Measurements from ENCODE around the gene FRMPD3. TPM values are rescaled to one million over a fixed set of nuclear protein-coding genes. Genes with fewer than 3 reads are reported as not detected.

FRMPD3 gene
- total RNA-seq, 1 experiment from 2014 or later = 0.05 TPM

DNA sequence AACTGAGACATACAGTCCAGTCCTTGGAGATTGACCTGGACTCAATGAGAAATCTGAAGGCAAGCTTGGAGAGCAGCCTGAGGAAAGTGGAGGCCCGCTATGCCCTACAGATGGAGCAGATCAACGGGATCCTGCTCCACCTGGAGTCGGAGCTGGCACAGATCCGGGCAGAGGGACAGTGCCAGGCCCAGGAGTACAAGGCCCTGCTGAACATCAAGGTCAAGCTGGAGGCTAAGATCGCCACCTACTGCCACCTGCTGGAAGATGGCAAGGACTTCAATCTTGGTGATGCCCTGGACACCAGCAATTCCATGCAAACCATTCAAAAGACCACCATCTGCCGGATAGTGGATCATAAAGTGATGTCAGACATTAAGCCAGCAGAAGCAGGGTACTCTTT is 20.4 kb upstream of the FRMPD3 start:
- no peaks in the 10 kb centered on the region for H3K36me3 Mint-ChIP-seq (ENCODE audit: insufficient read depth, unreplicated experiment)
- no peaks in the 10 kb centered on the region for H3K9me3 ChIP-seq
- H3K27me3 Mint-ChIP-seq (ENCODE audit: insufficient read depth, unreplicated experiment) = peaks cover 11% of the 10 kb centered on the region
- no peaks in the 10 kb centered on the region for H3K4me1 Mint-ChIP-seq (ENCODE audit: low read depth, unreplicated experiment)
- H3K27ac Mint-ChIP-seq (ENCODE audit: unreplicated experiment) = no peak overlapping the region
- no peaks in the 10 kb centered on the region for H3K36me3 ChIP-seq (ENCODE audit: control insufficient read depth, insufficient read depth, low read length)
- H3K4me3 Mint-ChIP-seq (ENCODE audit: unreplicated experiment) = no peak overlapping the region
- no peak overlapping the region for H3K4me3 ChIP-seq (ENCODE audit: low read depth, low read length)
- CTCF ChIA-PET = interaction anchor here (0.6 kb wide), 1 partner anchor 443 kb away, joined by 3 read pairs; no protein-coding TSS in a partner anchor
- BruUV-seq (replicated peaks) = no TSS peak
- intact Hi-C loops (cut with micrococcal nuclease; ENCODE audit: unreplicated experiment) = no loop called here
- POLR2A ChIA-PET = no interaction called here
- DNase-seq = peak in 1 of 2 experiments; percentile 24
- no peaks in the 10 kb centered on the region for H3K27me3 ChIP-seq (replicated peaks; ENCODE audit: control insufficient read depth, insufficient read depth, low read length)
- no peaks in the 10 kb centered on the region for H3K4me1 ChIP-seq
- TF ChIP-seq, protein P1, sequence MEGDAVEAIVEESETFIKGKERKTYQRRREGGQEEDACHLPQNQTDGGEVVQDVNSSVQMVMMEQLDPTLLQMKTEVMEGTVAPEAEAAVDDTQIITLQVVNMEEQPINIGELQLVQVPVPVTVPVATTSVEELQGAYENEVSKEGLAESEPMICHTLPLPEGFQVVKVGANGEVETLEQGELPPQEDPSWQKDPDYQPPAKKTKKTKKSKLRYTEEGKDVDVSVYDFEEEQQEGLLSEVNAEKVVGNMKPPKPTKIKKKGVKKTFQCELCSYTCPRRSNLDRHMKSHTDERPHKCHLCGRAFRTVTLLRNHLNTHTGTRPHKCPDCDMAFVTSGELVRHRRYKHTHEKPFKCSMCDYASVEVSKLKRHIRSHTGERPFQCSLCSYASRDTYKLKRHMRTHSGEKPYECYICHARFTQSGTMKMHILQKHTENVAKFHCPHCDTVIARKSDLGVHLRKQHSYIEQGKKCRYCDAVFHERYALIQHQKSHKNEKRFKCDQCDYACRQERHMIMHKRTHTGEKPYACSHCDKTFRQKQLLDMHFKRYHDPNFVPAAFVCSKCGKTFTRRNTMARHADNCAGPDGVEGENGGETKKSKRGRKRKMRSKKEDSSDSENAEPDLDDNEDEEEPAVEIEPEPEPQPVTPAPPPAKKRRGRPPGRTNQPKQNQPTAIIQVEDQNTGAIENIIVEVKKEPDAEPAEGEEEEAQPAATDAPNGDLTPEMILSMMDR (IDR thresholded peaks at IDR 0.05; ENCODE audit: insufficient read depth in 1 of 2, low read depth in 1 of 2, low read length in 1 of 2, severe bottlenecking in 1 of 2, unreplicated experiment in 1 of 2) = no peak
- H3K9me3 Mint-ChIP-seq (ENCODE audit: unreplicated experiment) = peaks cover 9% of the 10 kb centered on the region

DNA sequence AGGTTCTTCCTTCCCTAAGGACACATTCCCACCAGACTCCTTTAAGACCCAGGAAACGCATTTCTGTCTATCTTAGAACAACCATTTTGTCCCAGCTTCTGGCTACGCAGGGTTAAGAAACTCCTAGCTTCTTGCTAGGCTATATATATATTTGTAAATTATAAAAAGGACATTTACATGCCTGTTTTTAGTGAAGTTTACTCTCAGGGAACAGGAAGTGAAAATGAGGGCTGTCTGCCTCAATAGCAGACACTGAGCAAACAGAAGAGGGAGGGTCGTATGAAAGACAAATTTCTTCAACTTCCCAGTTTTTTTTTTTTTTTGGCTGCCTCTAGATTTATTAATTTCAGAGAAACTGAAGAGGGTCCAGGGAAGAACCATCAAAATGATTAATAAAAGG is 9.3 kb upstream of the FRMPD3 start:
- H3K4me1 Mint-ChIP-seq (ENCODE audit: low read depth, unreplicated experiment) = peaks cover 6% of the 10 kb centered on the region
- POLR2A ChIA-PET = no interaction called here
- no peaks in the 10 kb centered on the region for H3K9me3 Mint-ChIP-seq (ENCODE audit: unreplicated experiment)
- DNase-seq = no peak
- no peaks in the 10 kb centered on the region for H3K27me3 Mint-ChIP-seq (ENCODE audit: insufficient read depth, unreplicated experiment)
- Histone ChIP-seq H3K36me3 (ENCODE audit: control insufficient read depth, insufficient read depth, low read length) (no peaks in the 10 kb centered on the region), H3K4me3 (ENCODE audit: low read depth, low read length) (no peak overlapping the region), H3K4me1 (no peaks in the 10 kb centered on the region), H3K27me3 (replicated peaks; ENCODE audit: control insufficient read depth, insufficient read depth, low read length) (no peaks in the 10 kb centered on the region), H3K9me3 (no peaks in the 10 kb centered on the region)
- H3K4me3 Mint-ChIP-seq (ENCODE audit: unreplicated experiment) = no peak overlapping the region
- H3K36me3 Mint-ChIP-seq (ENCODE audit: insufficient read depth, unreplicated experiment) = no peaks in the 10 kb centered on the region
- no TSS peak for BruUV-seq (replicated peaks)
- no peak overlapping the region for H3K27ac Mint-ChIP-seq (ENCODE audit: unreplicated experiment)
- CTCF ChIA-PET = interaction anchor here (0.7 kb wide), 1 partner anchor 443 kb away, joined by 4 read pairs; no protein-coding TSS in a partner anchor
- TF ChIP-seq, protein P1 (IDR thresholded peaks at IDR 0.05; ENCODE audit: insufficient read depth in 1 of 2, low read depth in 1 of 2, low read length in 1 of 2, severe bottlenecking in 1 of 2, unreplicated experiment in 1 of 2) = no peak
- intact Hi-C loops (cut with micrococcal nuclease; ENCODE audit: unreplicated experiment) = loop anchor here (10.0 kb wide), 1 partner anchor 335 kb away; no protein-coding TSS in a partner anchor

DNA sequence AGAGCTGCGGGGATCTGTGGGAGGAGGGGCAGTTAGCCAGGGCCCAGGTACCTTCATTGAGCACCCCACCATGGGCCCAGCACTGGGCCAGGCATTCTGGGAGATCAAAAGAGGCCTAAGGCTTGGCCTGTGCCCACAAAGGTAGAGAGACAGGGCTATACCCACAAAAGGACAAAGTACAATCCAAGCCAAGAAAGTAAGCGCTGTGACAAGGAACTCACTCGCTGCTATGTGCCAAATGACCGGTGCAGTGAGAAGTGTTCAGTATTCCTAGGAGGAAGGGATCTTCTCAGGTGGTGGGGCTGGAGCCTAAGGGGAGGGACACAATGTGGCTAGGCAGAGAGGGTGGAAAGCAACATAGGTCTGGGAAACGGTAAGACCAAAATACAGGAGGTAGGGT is 8.8 kb upstream of the FRMPD3 start:
- ChIA-PET POLR2A (no interaction called here), CTCF (interaction anchor here (0.7 kb wide), 1 partner anchor 444 kb away, joined by 4 read pairs; no protein-coding TSS in a partner anchor)
- no peak overlapping the region for H3K4me3 Mint-ChIP-seq (ENCODE audit: unreplicated experiment)
- BruUV-seq (replicated peaks) = no TSS peak
- H3K27me3 ChIP-seq (replicated peaks; ENCODE audit: control insufficient read depth, insufficient read depth, low read length) = no peaks in the 10 kb centered on the region
- no peaks in the 10 kb centered on the region for H3K27me3 Mint-ChIP-seq (ENCODE audit: insufficient read depth, unreplicated experiment)
- TF ChIP-seq, protein P1 (IDR thresholded peaks at IDR 0.05; ENCODE audit: insufficient read depth in 1 of 2, low read depth in 1 of 2, low read length in 1 of 2, severe bottlenecking in 1 of 2, unreplicated experiment in 1 of 2) = no peak
- H3K36me3 ChIP-seq (ENCODE audit: control insufficient read depth, insufficient read depth, low read length) = no peaks in the 10 kb centered on the region
- intact Hi-C loops (cut with micrococcal nuclease; ENCODE audit: unreplicated experiment) = loop anchor here (10.0 kb wide), 1 partner anchor 336 kb away; no protein-coding TSS in a partner anchor
- H3K4me1 Mint-ChIP-seq (ENCODE audit: low read depth, unreplicated experiment) = peaks cover 6% of the 10 kb centered on the region
- H3K9me3 Mint-ChIP-seq (ENCODE audit: unreplicated experiment) = no peaks in the 10 kb centered on the region
- no peak overlapping the region for H3K27ac Mint-ChIP-seq (ENCODE audit: unreplicated experiment)
- no peaks in the 10 kb centered on the region for H3K4me1 ChIP-seq
- H3K9me3 ChIP-seq = no peaks in the 10 kb centered on the region
- DNase-seq = no peak
- no peak overlapping the region for H3K4me3 ChIP-seq (ENCODE audit: low read depth, low read length)
- no peaks in the 10 kb centered on the region for H3K36me3 Mint-ChIP-seq (ENCODE audit: insufficient read depth, unreplicated experiment)
